Prostate gland (tissue), 2 donors: ENCODE data around the gene ARMS2.

ENCODE experiments used
- POLR2A ChIP-seq: fragments of 450-650 bp; IDR thresholded peaks from one replicate; pipeline ENCODE4 v1.6.1; 2016; ENCODE audit warnings: antibody characterized with exemption, mild to moderate bottlenecking
- POLR2AphosphoS5 ChIP-seq: sonication (generic); formaldehyde crosslinking; IDR thresholded peaks from one replicate; pipeline ENCODE4 v1.6.1; 2017; ENCODE audit warnings: antibody characterized with exemption
- TF ChIP-seq, protein P1 (sequence below), 4 experiments: fragments of 200-600 bp in 2 of 4; fragments of 450-650 bp in 2 of 4; sonication (generic) in 2 of 4; IDR thresholded peaks; 1 replicate in 3 of 4; 2 replicates in 1 of 4; pipeline ENCODE4 v1.5.1; 2016 to 2019; ENCODE audit warnings: antibody characterized with exemption in 4 of 4, mild to moderate bottlenecking in 2 of 4, moderate library complexity in 2 of 4

DNA sequence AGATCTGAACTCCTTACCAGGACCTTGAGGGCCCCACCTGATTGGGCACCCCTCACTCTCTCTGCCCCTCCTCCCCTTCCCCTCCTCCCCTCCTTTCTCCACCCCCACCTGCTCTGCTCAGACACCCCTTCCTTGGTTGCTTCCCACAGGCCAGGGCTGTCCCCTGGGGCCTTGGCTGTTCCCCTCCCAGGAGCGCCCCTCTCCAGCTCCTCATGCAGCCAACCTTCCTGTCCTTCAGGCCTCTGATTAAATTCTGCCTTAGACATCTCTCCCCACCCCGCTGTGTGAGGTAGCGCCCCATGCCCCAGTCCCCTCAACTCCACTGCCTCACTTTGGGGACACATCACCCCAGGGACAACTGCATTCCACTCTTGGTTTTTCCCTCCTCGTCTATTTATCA is 39.3 kb downstream of the ARMS2 start:
- TF ChIP-seq, protein P1, sequence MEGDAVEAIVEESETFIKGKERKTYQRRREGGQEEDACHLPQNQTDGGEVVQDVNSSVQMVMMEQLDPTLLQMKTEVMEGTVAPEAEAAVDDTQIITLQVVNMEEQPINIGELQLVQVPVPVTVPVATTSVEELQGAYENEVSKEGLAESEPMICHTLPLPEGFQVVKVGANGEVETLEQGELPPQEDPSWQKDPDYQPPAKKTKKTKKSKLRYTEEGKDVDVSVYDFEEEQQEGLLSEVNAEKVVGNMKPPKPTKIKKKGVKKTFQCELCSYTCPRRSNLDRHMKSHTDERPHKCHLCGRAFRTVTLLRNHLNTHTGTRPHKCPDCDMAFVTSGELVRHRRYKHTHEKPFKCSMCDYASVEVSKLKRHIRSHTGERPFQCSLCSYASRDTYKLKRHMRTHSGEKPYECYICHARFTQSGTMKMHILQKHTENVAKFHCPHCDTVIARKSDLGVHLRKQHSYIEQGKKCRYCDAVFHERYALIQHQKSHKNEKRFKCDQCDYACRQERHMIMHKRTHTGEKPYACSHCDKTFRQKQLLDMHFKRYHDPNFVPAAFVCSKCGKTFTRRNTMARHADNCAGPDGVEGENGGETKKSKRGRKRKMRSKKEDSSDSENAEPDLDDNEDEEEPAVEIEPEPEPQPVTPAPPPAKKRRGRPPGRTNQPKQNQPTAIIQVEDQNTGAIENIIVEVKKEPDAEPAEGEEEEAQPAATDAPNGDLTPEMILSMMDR (IDR thresholded peaks at IDR 0.05), result no peak
- no peak for TF ChIP-seq POLR2A
- no peak for TF ChIP-seq POLR2AphosphoS5
